ENCODE data around the gene ZNF407.

ZNF407 gene

GRCh38 chr18:74661691-74662090, 64.0 kb downstream of the ZNF407 start:
- Histone ChIP-seq H3K9me2 (replicated peaks; ENCODE audit: control insufficient read depth, low read length) (no peaks in the 10 kb centered on the region), H3K4me2 (ENCODE audit: low read length) (no peak overlapping the region), H3K4me1 (ENCODE audit: control insufficient read depth, low read length) (peaks cover under 1% of the 10 kb centered on the region; the same call in 1 of the 2 replicates), H3K9me3 (ENCODE audit: control insufficient read depth, insufficient read depth, low read length) (no peaks in the 10 kb centered on the region), H3K79me2 (ENCODE audit: control insufficient read depth, low read length) (no peaks in the 10 kb centered on the region), H3F3A (ENCODE audit: control insufficient read depth, insufficient read depth) (no peaks in the 10 kb centered on the region), H3K27ac (ENCODE audit: low read depth, low read length) (no peak overlapping the region), H3K4me3 (ENCODE audit: low read length) (no peak overlapping the region), H3K27me3 (ENCODE audit: control insufficient read depth, low read length) (no peaks in the 10 kb centered on the region), H4K20me1 (ENCODE audit: control insufficient read depth, insufficient read depth, low read depth, low read length) (no peaks in the 10 kb centered on the region), H3K36me3 (ENCODE audit: control insufficient read depth, low read length) (no peaks in the 10 kb centered on the region)
- TF ChIP-seq CTCF (IDR thresholded peaks at IDR 0.05; ENCODE audit: low read depth, low read length, poor library complexity, severe bottlenecking) = no peak
- no peak for TF ChIP-seq EZH2phosphoT487 (IDR thresholded peaks at IDR 0.05; ENCODE audit: borderline replicate concordance, low read length)

- no peaks in the 10 kb centered on the region for H4K20me1 ChIP-seq (ENCODE audit: control insufficient read depth, insufficient read depth, low read depth, low read length)
- H3K9me3 ChIP-seq (ENCODE audit: control insufficient read depth, insufficient read depth, low read length) = no peaks in the 10 kb centered on the region
- no peak overlapping the region for H3K4me3 ChIP-seq (ENCODE audit: low read length)
- no peaks in the 10 kb centered on the region for H3K36me3 ChIP-seq (ENCODE audit: control insufficient read depth, low read length)
- no peaks in the 10 kb centered on the region for H3K27me3 ChIP-seq (ENCODE audit: control insufficient read depth, low read length)
- H3K79me2 ChIP-seq (ENCODE audit: control insufficient read depth, low read length) = no peaks in the 10 kb centered on the region
- no peaks in the 10 kb centered on the region for H3F3A ChIP-seq (ENCODE audit: control insufficient read depth, insufficient read depth)
- TF ChIP-seq EZH2phosphoT487 (IDR thresholded peaks at IDR 0.05; ENCODE audit: borderline replicate concordance, low read length) (no peak), CTCF (IDR thresholded peaks at IDR 0.05; ENCODE audit: low read depth, low read length, poor library complexity, severe bottlenecking) (no peak)
- H3K4me2 ChIP-seq (ENCODE audit: low read length) = no peak overlapping the region
- no peaks in the 10 kb centered on the region for H3K9me2 ChIP-seq (replicated peaks; ENCODE audit: control insufficient read depth, low read length)
- no peaks in the 10 kb centered on the region for H3K4me1 ChIP-seq (ENCODE audit: control insufficient read depth, low read length)
- H3K27ac ChIP-seq (ENCODE audit: low read depth, low read length) = no peak overlapping the region
Measured at GRCh38 chr18:74662622-74663021, 65.0 kb downstream of the ZNF407 start.

DNA sequence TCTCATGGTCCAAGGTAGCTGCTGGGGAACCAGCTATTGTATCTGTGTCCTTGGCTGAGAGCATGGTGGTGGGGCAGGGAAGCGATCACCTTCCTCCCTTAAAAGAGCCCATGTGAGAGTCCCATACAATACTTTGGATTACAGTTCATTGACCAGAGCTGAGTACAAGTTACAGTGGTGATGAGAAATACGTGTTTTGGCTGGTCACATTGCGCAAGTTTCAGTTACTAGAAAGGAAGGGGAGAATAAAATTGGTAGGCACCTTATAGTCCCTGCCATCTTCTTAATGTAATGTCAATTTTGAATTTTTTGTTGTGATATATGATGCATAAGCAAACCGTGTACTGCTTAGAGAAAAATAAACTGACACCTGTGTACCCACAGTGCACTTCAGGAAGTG, 67.7 kb downstream of the ZNF407 start:
- Histone ChIP-seq H3F3A (ENCODE audit: control insufficient read depth, insufficient read depth) (no peaks in the 10 kb centered on the region), H3K27ac (ENCODE audit: low read depth, low read length) (no peak overlapping the region), H3K9me2 (replicated peaks; ENCODE audit: control insufficient read depth, low read length) (no peaks in the 10 kb centered on the region), H3K4me1 (ENCODE audit: control insufficient read depth, low read length) (no peaks in the 10 kb centered on the region), H3K4me2 (ENCODE audit: low read length) (no peak overlapping the region), H3K4me3 (ENCODE audit: low read length) (no peak overlapping the region), H4K20me1 (ENCODE audit: control insufficient read depth, insufficient read depth, low read depth, low read length) (no peaks in the 10 kb centered on the region), H3K9me3 (ENCODE audit: control insufficient read depth, insufficient read depth, low read length) (no peaks in the 10 kb centered on the region), H3K27me3 (ENCODE audit: control insufficient read depth, low read length) (no peaks in the 10 kb centered on the region), H3K36me3 (ENCODE audit: control insufficient read depth, low read length) (no peaks in the 10 kb centered on the region), H3K79me2 (ENCODE audit: control insufficient read depth, low read length) (no peaks in the 10 kb centered on the region)
- TF ChIP-seq CTCF (IDR thresholded peaks at IDR 0.05; ENCODE audit: low read depth, low read length, poor library complexity, severe bottlenecking) (no peak), EZH2phosphoT487 (IDR thresholded peaks at IDR 0.05; ENCODE audit: borderline replicate concordance, low read length) (no peak)

DNA sequence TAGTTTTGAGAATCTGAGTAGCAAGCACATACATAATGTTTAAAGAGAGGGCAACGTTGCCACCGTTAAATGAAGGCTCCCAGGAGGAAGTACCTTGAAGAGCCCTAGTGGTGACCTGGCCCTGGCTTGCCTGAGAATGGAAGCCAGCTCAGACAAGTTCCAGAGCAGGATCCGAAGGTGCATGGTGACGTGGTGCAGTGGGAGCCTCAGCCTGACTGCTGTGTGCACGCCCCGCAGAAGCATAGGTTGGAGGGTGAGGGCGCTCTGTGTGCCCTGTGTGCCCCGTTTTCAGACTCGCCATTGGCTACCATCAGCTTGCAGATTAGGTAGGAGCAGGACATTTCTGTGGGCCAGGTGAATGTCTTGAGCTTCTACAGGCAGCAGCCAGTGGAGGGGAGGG, 68.2 kb downstream of the ZNF407 start:
- H3K4me1 ChIP-seq (ENCODE audit: control insufficient read depth, low read length) = no peaks in the 10 kb centered on the region
- H3K79me2 ChIP-seq (ENCODE audit: control insufficient read depth, low read length) = no peaks in the 10 kb centered on the region
- TF ChIP-seq CTCF (IDR thresholded peaks at IDR 0.05; ENCODE audit: low read depth, low read length, poor library complexity, severe bottlenecking) = no peak
- TF ChIP-seq EZH2phosphoT487 (IDR thresholded peaks at IDR 0.05; ENCODE audit: borderline replicate concordance, low read length) = no peak
- no peak overlapping the region for H3K27ac ChIP-seq (ENCODE audit: low read depth, low read length)
- no peaks in the 10 kb centered on the region for H3F3A ChIP-seq (ENCODE audit: control insufficient read depth, insufficient read depth)
- H3K9me2 ChIP-seq (replicated peaks; ENCODE audit: control insufficient read depth, low read length) = no peaks in the 10 kb centered on the region
- H3K27me3 ChIP-seq (ENCODE audit: control insufficient read depth, low read length) = no peaks in the 10 kb centered on the region
- no peak overlapping the region for H3K4me3 ChIP-seq (ENCODE audit: low read length)
- no peaks in the 10 kb centered on the region for H3K36me3 ChIP-seq (ENCODE audit: control insufficient read depth, low read length)
- H3K4me2 ChIP-seq (ENCODE audit: low read length) = no peak overlapping the region
- no peaks in the 10 kb centered on the region for H4K20me1 ChIP-seq (ENCODE audit: control insufficient read depth, insufficient read depth, low read depth, low read length)
- no peaks in the 10 kb centered on the region for H3K9me3 ChIP-seq (ENCODE audit: control insufficient read depth, insufficient read depth, low read length)
